ENCODE results near the gene ATP11A. TPM values are rescaled to one million over a fixed set of nuclear protein-coding genes. Genes with fewer than 3 reads are reported as not detected.
"Not testable (repeated sequence)": the region's sequence is repeated elsewhere in the genome, so short reads cannot be mapped to it uniquely, and the experiment has no call there.

ATP11A gene
- total and polyA plus RNA-seq, 4 donors, result 18.0 to 24.7 (median 21.5) TPM

GRCh38 chr13:112854321-112854720 lies 164.5 kb downstream of the ATP11A start:
- H3K4me3 ChIP-seq (ENCODE audit: low read depth, low read length), result no peak overlapping the region
- H3K4me1 ChIP-seq (ENCODE audit: control insufficient read depth, insufficient read depth, low read length), result no peaks in the 10 kb centered on the region
- H3K27ac ChIP-seq (ENCODE audit: low read depth, low read length), result no peak overlapping the region
- peaks cover 45% of the 10 kb centered on the region for H3K36me3 ChIP-seq (ENCODE audit: control insufficient read depth, insufficient read depth, low read length)
- DNase-seq (ENCODE audit: low read depth in 4 of 6, low spot score in 6 of 6), result no peak
- no peaks in the 10 kb centered on the region for H3K27me3 ChIP-seq (ENCODE audit: control insufficient read depth, insufficient read depth, low read length)
- WGBS (ENCODE audit: insufficient coverage), result 88% methylated on average over 24 of the region's 25 CpGs
- H3K9me3 ChIP-seq (ENCODE audit: control insufficient read depth, insufficient read depth, low read length), result no peaks in the 10 kb centered on the region

GRCh38 chr13:112855859-112856258 lies 166.0 kb downstream of the ATP11A start:
- H3K4me3 ChIP-seq (ENCODE audit: low read depth, low read length), result no peak overlapping the region
- no peak overlapping the region for H3K27ac ChIP-seq (ENCODE audit: low read depth, low read length)
- 94% methylated on average over 21 of the region's 21 CpGs for WGBS (ENCODE audit: insufficient coverage)
- no peak for DNase-seq (ENCODE audit: low read depth in 4 of 6, low spot score in 6 of 6)
- H3K9me3 ChIP-seq (ENCODE audit: control insufficient read depth, insufficient read depth, low read length), result no peaks in the 10 kb centered on the region
- peaks cover 4% of the 10 kb centered on the region for H3K4me1 ChIP-seq (ENCODE audit: control insufficient read depth, insufficient read depth, low read length)
- no peaks in the 10 kb centered on the region for H3K27me3 ChIP-seq (ENCODE audit: control insufficient read depth, insufficient read depth, low read length)
- H3K36me3 ChIP-seq (ENCODE audit: control insufficient read depth, insufficient read depth, low read length), result peaks cover 50% of the 10 kb centered on the region

GRCh38 chr13:112857914-112858490 lies 168.2 kb downstream of the ATP11A start:
- no peak for DNase-seq (ENCODE audit: low read depth in 4 of 6, low spot score in 6 of 6)
- Histone ChIP-seq H3K4me1 (ENCODE audit: control insufficient read depth, insufficient read depth, low read length) (peaks cover 4% of the 10 kb centered on the region), H3K27me3 (ENCODE audit: control insufficient read depth, insufficient read depth, low read length) (no peaks in the 10 kb centered on the region), H3K36me3 (ENCODE audit: control insufficient read depth, insufficient read depth, low read length) (peaks cover 47% of the 10 kb centered on the region), H3K4me3 (ENCODE audit: low read depth, low read length) (no peak overlapping the region), H3K27ac (ENCODE audit: low read depth, low read length) (no peak overlapping the region), H3K9me3 (ENCODE audit: control insufficient read depth, insufficient read depth, low read length) (no peaks in the 10 kb centered on the region)
- 97% methylated on average over 19 of the region's 20 CpGs for WGBS (ENCODE audit: insufficient coverage)

GRCh38 chr13:112859128-112859816 lies 169.4 kb downstream of the ATP11A start:
- no peaks in the 10 kb centered on the region for H3K9me3 ChIP-seq (ENCODE audit: control insufficient read depth, insufficient read depth, low read length)
- DNase-seq (ENCODE audit: low read depth in 4 of 6, low spot score in 6 of 6), result no peak
- 94% methylated on average over 19 of the region's 22 CpGs for WGBS (ENCODE audit: insufficient coverage)
- no peak overlapping the region for H3K27ac ChIP-seq (ENCODE audit: low read depth, low read length)
- peaks cover 51% of the 10 kb centered on the region for H3K36me3 ChIP-seq (ENCODE audit: control insufficient read depth, insufficient read depth, low read length)
- H3K4me3 ChIP-seq (ENCODE audit: low read depth, low read length), result no peak overlapping the region
- H3K27me3 ChIP-seq (ENCODE audit: control insufficient read depth, insufficient read depth, low read length), result no peaks in the 10 kb centered on the region
- H3K4me1 ChIP-seq (ENCODE audit: control insufficient read depth, insufficient read depth, low read length), result peaks cover 4% of the 10 kb centered on the region

- 64% methylated on average over 5 of the region's 7 CpGs for WGBS (ENCODE audit: insufficient coverage)
- H3K9me3 ChIP-seq (ENCODE audit: control insufficient read depth, insufficient read depth, low read length), result no peaks in the 10 kb centered on the region
- no peaks in the 10 kb centered on the region for H3K27me3 ChIP-seq (ENCODE audit: control insufficient read depth, insufficient read depth, low read length)
- no peak overlapping the region for H3K27ac ChIP-seq (ENCODE audit: low read depth, low read length)
- peaks cover 49% of the 10 kb centered on the region for H3K36me3 ChIP-seq (ENCODE audit: control insufficient read depth, insufficient read depth, low read length)
- DNase-seq (ENCODE audit: low read depth in 4 of 6, low spot score in 6 of 6), result no peak
- no peak overlapping the region for H3K4me3 ChIP-seq (ENCODE audit: low read depth, low read length)
- peaks cover 4% of the 10 kb centered on the region for H3K4me1 ChIP-seq (ENCODE audit: control insufficient read depth, insufficient read depth, low read length)
Measured at GRCh38 chr13:112859817-112860190, 170.0 kb downstream of the ATP11A start.

DNA sequence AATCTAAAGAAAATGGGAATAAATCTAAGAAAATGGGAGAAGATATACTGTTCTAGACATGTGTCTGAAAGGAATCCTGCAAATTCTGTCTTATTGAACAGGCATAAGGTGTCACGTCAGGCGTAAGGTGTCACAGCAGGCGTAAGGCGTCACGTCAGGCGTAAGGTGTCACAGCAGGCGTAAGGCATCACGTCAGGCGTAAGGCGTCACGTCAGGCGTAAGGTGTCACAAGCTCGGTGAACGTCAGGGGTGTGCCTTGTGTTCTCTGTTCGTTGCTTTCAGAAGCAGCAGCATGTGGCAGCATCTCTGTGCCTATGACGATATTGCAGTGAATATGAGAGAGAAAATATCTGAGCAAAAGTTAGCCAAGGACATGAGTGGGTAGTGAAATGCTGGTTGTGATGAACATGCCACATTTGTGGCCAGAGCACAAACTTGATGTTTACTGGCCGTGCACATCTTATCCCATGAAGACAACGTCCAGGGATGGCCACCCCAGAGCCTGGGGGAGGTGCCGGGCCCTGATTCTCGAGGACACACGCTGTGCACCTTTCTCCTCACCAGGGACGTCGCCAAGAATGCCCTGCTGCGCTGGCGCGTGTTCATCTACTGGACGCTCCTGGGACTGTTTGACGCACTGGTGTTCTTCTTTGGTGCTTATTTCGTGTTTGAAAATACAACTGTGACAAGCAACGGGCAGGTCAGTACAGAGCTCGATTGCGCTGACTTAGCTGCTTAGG lies 172.2 kb downstream of the ATP11A start:
- no peaks in the 10 kb centered on the region for H3K9me3 ChIP-seq (ENCODE audit: control insufficient read depth, insufficient read depth, low read length)
- no peaks in the 10 kb centered on the region for H3K27me3 ChIP-seq (ENCODE audit: control insufficient read depth, insufficient read depth, low read length)
- WGBS (ENCODE audit: insufficient coverage), result 94% methylated on average over 32 of the region's 32 CpGs
- peaks cover 53% of the 10 kb centered on the region for H3K36me3 ChIP-seq (ENCODE audit: control insufficient read depth, insufficient read depth, low read length)
- H3K4me1 ChIP-seq (ENCODE audit: control insufficient read depth, insufficient read depth, low read length), result peaks cover 4% of the 10 kb centered on the region
- H3K4me3 ChIP-seq (ENCODE audit: low read depth, low read length), result no peak overlapping the region
- DNase-seq (ENCODE audit: low read depth in 4 of 6, low spot score in 6 of 6), result no peak
- H3K27ac ChIP-seq (ENCODE audit: low read depth, low read length), result no peak overlapping the region

GRCh38 chr13:112863356-112863755 lies 173.5 kb downstream of the ATP11A start:
- not testable (repeated sequence) for H3K27ac ChIP-seq (ENCODE audit: low read depth, low read length); H3K9me3 ChIP-seq (ENCODE audit: control insufficient read depth, insufficient read depth, low read length); H3K4me1 ChIP-seq (ENCODE audit: control insufficient read depth, insufficient read depth, low read length); DNase-seq (ENCODE audit: low read depth in 4 of 6, low spot score in 6 of 6); H3K4me3 ChIP-seq (ENCODE audit: low read depth, low read length); H3K27me3 ChIP-seq (ENCODE audit: control insufficient read depth, insufficient read depth, low read length)
- over 99% methylated on average over 10 of the region's 17 CpGs for WGBS (ENCODE audit: insufficient coverage)
- peaks cover 56% of the 10 kb centered on the region for H3K36me3 ChIP-seq (ENCODE audit: control insufficient read depth, insufficient read depth, low read length)

GRCh38 chr13:112865478-112865877 lies 175.6 kb downstream of the ATP11A start:
- not testable (repeated sequence) for H3K27me3 ChIP-seq (ENCODE audit: control insufficient read depth, insufficient read depth, low read length); H3K9me3 ChIP-seq (ENCODE audit: control insufficient read depth, insufficient read depth, low read length); H3K27ac ChIP-seq (ENCODE audit: low read depth, low read length); H3K4me3 ChIP-seq (ENCODE audit: low read depth, low read length); DNase-seq (ENCODE audit: low read depth in 4 of 6, low spot score in 6 of 6); H3K4me1 ChIP-seq (ENCODE audit: control insufficient read depth, insufficient read depth, low read length)
- peaks cover 50% of the 10 kb centered on the region for H3K36me3 ChIP-seq (ENCODE audit: control insufficient read depth, insufficient read depth, low read length)
- WGBS (ENCODE audit: insufficient coverage), result 88% methylated on average over 11 of the region's 14 CpGs

GRCh38 chr13:112867301-112867711 lies 177.5 kb downstream of the ATP11A start:
- 93% methylated on average over 18 of the region's 18 CpGs for WGBS (ENCODE audit: insufficient coverage)

More at GRCh38 chr13:112867301-112867711, 177.5 kb downstream of the ATP11A start:
- H3K9me3 ChIP-seq (ENCODE audit: control insufficient read depth, insufficient read depth, low read length), result no peaks in the 10 kb centered on the region
- H3K27ac ChIP-seq (ENCODE audit: low read depth, low read length), result no peak overlapping the region
- H3K36me3 ChIP-seq (ENCODE audit: control insufficient read depth, insufficient read depth, low read length), result peaks cover 51% of the 10 kb centered on the region
- H3K4me1 ChIP-seq (ENCODE audit: control insufficient read depth, insufficient read depth, low read length), result no peaks in the 10 kb centered on the region
- DNase-seq (ENCODE audit: low read depth in 4 of 6, low spot score in 6 of 6), result no peak
- no peak overlapping the region for H3K4me3 ChIP-seq (ENCODE audit: low read depth, low read length)
- no peaks in the 10 kb centered on the region for H3K27me3 ChIP-seq (ENCODE audit: control insufficient read depth, insufficient read depth, low read length)
